HG03378 (cell line): ENCODE measurements around the gene GALNT15.

ENCODE experiments used
- ATAC-seq: cut with Tn5 transposase; IDR thresholded peaks from one replicate; pipeline ENCODE4 v1.9.1; 2021; ENCODE audit warnings: mild to moderate bottlenecking, moderate library complexity; ENCODE audit not compliant: unreplicated experiment

Gene GALNT15

DNA sequence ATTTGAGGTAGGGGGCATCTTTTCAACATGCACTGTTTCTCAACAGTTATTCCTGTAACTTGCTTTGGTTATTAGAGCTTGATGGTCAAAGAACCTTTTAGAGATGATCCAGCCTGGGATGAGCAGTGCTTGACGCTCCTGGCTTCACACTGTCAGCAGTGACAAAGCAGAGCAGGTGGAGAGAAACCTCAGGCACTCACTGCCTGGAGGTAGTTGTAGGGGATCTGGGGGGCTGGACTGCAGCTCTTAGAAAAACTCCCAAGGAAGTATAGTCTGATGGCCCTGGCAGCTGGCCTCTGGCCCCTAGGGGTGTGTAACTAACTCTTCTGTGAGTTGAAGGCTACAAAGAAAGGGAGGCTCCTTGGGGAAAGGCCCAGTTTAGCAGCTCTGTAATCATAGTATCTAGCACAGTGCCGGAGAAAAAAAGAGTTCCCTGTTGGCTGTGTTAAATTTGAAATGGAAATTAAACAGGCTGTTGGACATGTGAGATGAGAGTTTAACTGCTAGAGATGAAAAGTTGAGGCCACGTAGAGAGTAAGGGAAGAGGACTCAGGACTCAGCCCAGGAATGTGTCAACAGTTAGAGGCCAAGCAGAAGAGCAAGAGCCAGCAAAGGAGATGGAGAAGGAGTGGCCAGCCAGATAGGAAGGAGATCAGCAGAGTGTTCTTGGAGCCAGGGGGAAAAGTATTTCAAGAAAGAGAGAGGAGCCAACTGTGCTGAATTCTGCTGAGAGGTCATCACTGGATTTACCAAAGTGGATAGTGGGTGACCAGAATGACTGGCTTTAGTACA is 104.7 kb downstream of the GALNT15 start:
- no peak for ATAC-seq

DNA sequence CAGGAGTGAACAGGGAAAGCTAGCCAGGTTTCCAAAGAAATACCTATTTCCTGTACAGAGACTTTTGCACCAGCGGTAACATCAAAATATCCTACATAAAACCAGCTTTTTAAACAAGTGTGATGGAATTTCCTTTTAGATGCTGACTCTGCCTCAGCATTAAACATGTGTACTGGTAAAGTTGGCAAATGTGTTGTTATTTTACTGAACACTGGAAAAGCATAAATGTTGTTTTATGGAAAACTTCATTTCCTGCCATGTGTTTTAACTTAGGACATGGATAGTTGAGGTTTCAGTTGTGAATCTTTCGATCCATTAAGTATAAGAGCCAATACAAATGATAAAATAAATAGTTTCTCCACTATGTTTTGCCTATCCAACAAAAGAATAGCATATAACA is 106.2 kb downstream of the GALNT15 start:
- ATAC-seq = no peak
